HEK293 (cell line): ENCODE measurements around the gene CADPS2.
"Not testable (repeated sequence)": the region's sequence is repeated elsewhere in the genome, so short reads cannot be mapped to it uniquely, and the experiment has no call there.

ENCODE experiments used
- TCF7L2 ChIP-seq: IDR thresholded peaks from 2 replicates; pipeline ENCODE4 v1.6.1; 2011; ENCODE audit warnings: low read depth, mild to moderate bottlenecking, inconsistent platforms, low read length, moderate library complexity, borderline replicate concordance
- ZFP69B ChIP-seq: fragments of 450-650 bp; formaldehyde crosslinking; IDR thresholded peaks from 2 replicates; pipeline ENCODE4 v1.5.1; 2016; ENCODE audit warnings: missing biosample characterization, missing genetic modification characterization
- ZNF433 ChIP-seq: fragments of 450-650 bp; formaldehyde crosslinking; IDR thresholded peaks from 2 replicates; pipeline ENCODE4 v1.5.1; 2016; ENCODE audit warnings: missing biosample characterization, missing genetic modification characterization, low read depth
- TF ChIP-seq, protein P1 (sequence below): fragments of 450-650 bp; formaldehyde crosslinking; IDR thresholded peaks from 2 replicates; pipeline ENCODE4 v1.5.1; 2017; ENCODE audit warnings: missing biosample characterization, missing genetic modification characterization
- TF ChIP-seq, protein P2 (sequence below): fragments of 450-650 bp; formaldehyde crosslinking; IDR thresholded peaks from 2 replicates; pipeline ENCODE4 v1.5.1; 2016; ENCODE audit warnings: missing biosample characterization, missing genetic modification characterization
- TF ChIP-seq, protein P3 (sequence below): fragments of 450-650 bp; formaldehyde crosslinking; IDR thresholded peaks from 2 replicates; pipeline ENCODE4 v1.5.1; 2016; ENCODE audit warnings: missing biosample characterization, missing genetic modification characterization
- TF ChIP-seq, protein P4 (sequence below): fragments of 450-650 bp; formaldehyde crosslinking; IDR thresholded peaks from 2 replicates; pipeline ENCODE4 v1.5.1; 2016; ENCODE audit warnings: missing biosample characterization, missing genetic modification characterization
- TF ChIP-seq, protein P5 (sequence below): fragments of 450-650 bp; formaldehyde crosslinking; IDR thresholded peaks from 2 replicates; pipeline ENCODE4 v1.5.1; 2016; ENCODE audit warnings: missing biosample characterization, missing genetic modification characterization, low read depth
- TF ChIP-seq, protein P6 (sequence below): fragments of 450-650 bp; formaldehyde crosslinking; IDR thresholded peaks from 2 replicates; pipeline ENCODE4 v1.5.1; 2016; ENCODE audit warnings: missing biosample characterization, missing genetic modification characterization

DNA sequence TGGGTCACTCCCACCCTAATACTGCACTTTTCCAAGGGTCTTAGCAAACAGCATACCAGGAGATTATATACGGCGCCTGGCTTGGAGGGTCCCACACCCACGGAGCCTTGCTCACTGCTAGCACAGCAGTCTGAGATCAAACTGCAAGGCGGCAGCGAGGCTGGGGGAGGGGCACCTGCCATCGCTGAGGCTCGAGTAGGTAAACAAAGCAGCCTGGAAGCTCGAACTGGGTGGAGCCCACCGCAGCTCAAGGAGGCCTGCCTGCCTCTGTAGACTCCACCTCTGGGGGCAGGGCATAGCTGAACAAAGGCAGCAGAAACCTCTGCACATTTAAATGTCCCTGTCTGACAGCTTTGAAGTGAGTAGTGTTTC is 51.7 kb downstream of the CADPS2 start:
- TF ChIP-seq, protein P1, sequence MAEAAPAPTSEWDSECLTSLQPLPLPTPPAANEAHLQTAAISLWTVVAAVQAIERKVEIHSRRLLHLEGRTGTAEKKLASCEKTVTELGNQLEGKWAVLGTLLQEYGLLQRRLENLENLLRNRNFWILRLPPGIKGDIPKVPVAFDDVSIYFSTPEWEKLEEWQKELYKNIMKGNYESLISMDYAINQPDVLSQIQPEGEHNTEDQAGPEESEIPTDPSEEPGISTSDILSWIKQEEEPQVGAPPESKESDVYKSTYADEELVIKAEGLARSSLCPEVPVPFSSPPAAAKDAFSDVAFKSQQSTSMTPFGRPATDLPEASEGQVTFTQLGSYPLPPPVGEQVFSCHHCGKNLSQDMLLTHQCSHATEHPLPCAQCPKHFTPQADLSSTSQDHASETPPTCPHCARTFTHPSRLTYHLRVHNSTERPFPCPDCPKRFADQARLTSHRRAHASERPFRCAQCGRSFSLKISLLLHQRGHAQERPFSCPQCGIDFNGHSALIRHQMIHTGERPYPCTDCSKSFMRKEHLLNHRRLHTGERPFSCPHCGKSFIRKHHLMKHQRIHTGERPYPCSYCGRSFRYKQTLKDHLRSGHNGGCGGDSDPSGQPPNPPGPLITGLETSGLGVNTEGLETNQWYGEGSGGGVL (tag by site-specific recombination) = not testable (repeated sequence)
- TF ChIP-seq, protein P2, sequence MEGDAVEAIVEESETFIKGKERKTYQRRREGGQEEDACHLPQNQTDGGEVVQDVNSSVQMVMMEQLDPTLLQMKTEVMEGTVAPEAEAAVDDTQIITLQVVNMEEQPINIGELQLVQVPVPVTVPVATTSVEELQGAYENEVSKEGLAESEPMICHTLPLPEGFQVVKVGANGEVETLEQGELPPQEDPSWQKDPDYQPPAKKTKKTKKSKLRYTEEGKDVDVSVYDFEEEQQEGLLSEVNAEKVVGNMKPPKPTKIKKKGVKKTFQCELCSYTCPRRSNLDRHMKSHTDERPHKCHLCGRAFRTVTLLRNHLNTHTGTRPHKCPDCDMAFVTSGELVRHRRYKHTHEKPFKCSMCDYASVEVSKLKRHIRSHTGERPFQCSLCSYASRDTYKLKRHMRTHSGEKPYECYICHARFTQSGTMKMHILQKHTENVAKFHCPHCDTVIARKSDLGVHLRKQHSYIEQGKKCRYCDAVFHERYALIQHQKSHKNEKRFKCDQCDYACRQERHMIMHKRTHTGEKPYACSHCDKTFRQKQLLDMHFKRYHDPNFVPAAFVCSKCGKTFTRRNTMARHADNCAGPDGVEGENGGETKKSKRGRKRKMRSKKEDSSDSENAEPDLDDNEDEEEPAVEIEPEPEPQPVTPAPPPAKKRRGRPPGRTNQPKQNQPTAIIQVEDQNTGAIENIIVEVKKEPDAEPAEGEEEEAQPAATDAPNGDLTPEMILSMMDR (tag by site-specific recombination) = not testable (repeated sequence)
- peak; percentile 45; the same call in 1 of the 2 replicates for TF ChIP-seq ZFP69B (tag by site-specific recombination)
- TF ChIP-seq, protein P3, sequence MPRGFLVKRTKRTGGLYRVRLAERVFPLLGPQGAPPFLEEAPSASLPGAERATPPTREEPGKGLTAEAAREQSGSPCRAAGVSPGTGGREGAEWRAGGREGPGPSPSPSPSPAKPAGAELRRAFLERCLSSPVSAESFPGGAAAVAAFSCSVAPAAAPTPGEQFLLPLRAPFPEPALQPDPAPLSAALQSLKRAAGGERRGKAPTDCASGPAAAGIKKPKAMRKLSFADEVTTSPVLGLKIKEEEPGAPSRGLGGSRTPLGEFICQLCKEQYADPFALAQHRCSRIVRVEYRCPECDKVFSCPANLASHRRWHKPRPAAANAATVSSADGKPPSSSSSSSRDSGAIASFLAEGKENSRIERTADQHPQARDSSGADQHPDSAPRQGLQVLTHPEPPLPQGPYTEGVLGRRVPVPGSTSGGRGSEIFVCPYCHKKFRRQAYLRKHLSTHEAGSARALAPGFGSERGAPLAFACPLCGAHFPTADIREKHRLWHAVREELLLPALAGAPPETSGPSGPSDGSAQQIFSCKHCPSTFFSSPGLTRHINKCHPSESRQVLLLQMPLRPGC (tag by site-specific recombination) = not testable (repeated sequence)
- TF ChIP-seq, protein P4, sequence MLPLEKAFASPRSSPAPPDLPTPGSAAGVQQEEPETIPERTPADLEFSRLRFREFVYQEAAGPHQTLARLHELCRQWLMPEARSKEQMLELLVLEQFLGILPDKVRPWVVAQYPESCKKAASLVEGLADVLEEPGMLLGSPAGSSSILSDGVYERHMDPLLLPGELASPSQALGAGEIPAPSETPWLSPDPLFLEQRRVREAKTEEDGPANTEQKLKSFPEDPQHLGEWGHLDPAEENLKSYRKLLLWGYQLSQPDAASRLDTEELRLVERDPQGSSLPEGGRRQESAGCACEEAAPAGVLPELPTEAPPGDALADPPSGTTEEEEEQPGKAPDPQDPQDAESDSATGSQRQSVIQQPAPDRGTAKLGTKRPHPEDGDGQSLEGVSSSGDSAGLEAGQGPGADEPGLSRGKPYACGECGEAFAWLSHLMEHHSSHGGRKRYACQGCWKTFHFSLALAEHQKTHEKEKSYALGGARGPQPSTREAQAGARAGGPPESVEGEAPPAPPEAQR (tag by site-specific recombination) = not testable (repeated sequence)
- TF ChIP-seq, protein P5, sequence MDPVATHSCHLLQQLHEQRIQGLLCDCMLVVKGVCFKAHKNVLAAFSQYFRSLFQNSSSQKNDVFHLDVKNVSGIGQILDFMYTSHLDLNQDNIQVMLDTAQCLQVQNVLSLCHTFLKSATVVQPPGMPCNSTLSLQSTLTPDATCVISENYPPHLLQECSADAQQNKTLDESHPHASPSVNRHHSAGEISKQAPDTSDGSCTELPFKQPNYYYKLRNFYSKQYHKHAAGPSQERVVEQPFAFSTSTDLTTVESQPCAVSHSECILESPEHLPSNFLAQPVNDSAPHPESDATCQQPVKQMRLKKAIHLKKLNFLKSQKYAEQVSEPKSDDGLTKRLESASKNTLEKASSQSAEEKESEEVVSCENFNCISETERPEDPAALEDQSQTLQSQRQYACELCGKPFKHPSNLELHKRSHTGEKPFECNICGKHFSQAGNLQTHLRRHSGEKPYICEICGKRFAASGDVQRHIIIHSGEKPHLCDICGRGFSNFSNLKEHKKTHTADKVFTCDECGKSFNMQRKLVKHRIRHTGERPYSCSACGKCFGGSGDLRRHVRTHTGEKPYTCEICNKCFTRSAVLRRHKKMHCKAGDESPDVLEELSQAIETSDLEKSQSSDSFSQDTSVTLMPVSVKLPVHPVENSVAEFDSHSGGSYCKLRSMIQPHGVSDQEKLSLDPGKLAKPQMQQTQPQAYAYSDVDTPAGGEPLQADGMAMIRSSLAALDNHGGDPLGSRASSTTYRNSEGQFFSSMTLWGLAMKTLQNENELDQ = not testable (repeated sequence)
- TF ChIP-seq, protein P6, sequence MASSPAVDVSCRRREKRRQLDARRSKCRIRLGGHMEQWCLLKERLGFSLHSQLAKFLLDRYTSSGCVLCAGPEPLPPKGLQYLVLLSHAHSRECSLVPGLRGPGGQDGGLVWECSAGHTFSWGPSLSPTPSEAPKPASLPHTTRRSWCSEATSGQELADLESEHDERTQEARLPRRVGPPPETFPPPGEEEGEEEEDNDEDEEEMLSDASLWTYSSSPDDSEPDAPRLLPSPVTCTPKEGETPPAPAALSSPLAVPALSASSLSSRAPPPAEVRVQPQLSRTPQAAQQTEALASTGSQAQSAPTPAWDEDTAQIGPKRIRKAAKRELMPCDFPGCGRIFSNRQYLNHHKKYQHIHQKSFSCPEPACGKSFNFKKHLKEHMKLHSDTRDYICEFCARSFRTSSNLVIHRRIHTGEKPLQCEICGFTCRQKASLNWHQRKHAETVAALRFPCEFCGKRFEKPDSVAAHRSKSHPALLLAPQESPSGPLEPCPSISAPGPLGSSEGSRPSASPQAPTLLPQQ (tag by site-specific recombination) = 0 out of 2 replicates have a peak, but pooled peaks have one; percentile 31
- not testable (repeated sequence) for TF ChIP-seq ZNF433 (tag by site-specific recombination); TCF7L2
